NCI-H1436 (cell line): Measurements from ENCODE around the gene DIRAS1.

Experiments
- DNase-seq: peaks from one replicate; lab custom pipeline; 2025; lab: John Stamatoyannopoulos, UW

Gene DIRAS1

DNA sequence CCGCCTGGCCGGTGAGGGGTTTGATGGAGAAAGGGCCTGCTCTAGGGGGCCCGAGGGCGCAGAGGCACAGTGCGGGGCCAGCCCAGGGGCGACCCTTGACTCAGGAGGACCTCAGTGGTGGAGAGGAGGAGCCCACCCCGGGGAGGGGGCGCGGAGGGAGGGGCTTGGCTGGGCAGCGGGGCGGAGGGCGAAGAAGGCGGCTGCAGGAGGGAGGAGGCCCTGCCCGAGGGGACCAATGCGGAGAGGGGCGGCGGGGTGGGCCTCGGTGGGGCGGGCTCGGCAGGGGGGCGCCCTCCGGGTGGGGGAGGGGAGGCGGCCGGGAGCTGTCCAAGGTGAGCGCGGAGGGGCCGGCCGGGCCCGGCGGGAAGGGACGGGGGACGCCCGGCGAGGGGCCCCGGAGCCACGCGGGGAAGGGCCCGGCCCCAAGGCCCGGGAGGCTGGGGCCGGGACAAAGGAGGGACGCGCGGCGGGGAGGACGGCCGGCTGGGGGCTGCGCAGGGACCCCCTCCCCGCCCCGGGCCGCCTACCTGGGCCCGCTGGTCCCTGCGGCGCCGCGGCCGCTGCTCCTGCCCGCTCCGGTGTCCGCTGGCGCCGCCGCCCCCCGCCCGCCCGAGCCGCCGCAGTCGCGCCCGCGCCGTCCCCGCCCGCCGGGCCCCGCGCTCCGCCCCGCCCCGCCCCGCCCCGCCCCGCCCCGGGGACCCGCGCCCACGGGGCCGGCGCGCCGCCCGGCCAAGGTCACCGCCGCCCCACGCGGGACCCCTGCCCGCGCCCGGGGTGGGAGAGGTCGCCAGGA lies at the start of gene DIRAS1:
DIRAS1 (minus strand) TSS at position 596 of the 793 bp plus-strand sequence. CDS start 3,566 bp downstream, outside the sequence.
- DNase-seq: no peak

DNA sequence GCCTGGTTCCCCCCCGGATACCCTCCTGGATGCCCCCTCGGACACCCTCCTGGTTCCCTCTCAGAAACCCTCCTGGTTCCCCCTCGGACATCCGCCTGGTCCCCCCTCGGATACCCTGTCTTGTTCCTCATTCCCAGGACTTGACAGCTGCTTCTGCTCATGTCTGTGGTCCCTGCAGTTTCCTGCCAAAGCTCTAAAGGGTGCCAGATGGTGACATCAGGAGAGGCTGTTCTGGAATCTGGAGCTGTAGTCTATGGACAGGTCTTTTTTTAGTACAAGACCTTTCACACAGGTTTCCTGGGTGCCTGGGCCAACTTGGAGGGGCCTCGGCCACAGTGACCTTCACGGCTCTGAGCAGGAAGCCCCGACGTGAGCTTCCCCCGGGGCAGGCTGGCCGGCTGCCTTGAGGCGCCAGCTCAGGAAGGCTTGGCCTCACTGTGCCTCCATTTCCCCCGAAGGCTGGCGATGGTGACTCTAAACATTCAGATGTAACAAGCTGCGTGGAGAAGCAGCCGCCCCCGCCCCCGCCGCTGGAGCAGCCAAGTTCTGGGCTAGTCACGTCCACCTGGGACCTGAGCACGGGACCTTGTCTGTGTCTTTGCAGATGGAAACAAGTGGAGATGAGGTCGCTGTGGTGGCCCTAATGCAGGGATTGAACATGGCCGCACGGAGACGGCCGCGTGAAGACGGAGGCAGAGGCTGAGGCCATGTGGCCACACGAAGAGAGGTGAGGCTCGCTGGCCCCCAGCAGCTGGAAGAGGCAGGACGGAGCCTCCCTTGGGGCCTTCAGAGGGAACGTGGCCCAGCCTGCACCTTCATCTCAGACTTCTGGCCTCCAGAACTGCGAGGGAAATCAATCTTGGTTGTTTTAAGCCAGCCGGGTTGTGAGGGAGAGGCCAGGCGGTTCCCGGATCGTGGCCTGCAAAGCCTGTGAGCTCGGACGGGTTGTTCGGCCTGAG lies 49.2 kb upstream of the DIRAS1 start:
- no peak for DNase-seq

GRCh38 chr19:2769218-2769617 lies 48.0 kb upstream of the DIRAS1 start:
- DNase-seq: no peak

DNA sequence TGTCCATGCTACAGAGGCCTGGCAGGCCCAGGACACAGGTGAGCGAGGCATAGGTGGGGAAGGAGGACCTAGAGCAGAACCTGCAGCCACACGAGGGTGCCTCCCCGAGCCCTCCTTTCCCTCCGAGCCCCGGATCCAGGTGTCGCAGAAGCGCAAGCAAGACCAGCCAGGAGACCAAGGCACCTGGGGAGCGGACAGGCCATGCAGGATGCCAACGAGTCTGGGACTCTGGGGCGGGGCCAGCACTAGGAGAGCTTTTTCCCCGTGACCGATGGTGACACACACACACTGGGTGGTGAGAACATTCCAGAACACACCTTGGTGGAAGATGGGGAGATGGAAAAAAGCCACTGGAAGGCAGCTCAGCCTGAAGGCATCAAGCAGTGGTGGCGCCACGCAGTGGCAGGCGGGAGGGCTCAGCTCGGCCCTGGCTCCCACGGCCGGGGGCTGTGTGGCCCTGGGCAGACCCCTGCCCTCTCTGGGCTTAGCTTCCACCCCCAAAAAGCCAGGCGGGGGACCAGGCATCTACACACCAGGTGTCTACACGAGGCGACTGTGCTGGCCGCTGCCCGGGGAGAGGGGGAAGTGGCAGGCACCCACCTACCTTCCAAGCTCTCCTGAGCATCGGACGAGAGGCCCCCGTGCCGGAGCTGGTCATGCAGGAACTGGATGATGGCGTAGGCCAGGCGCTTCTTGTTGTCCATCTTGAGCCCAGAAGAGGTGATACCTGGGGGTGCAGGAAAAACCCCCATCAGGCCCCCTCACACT lies 47.4 kb upstream of the DIRAS1 start:
- DNase-seq: no peak

DNA sequence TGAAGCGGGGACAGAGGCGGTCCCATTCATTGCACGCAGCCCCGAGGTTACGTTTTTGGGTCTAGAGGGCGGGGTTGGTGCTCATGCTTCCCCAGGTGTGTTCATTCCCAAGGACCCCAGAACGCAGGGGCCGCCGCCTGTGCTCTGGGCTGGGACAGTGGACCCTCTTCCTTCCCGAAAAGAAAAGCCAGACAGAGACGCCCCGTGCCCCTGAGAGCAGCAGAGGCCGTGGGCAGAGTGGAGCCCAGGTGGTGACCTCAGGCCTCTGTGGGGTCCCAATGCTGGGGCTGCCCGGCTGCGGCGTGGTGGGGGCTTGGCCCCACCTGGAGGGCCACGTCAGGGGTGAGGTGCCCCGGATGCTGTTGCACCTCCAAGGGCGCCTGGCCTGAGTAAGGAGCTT lies 46.5 kb upstream of the DIRAS1 start:
- no peak for DNase-seq

DNA sequence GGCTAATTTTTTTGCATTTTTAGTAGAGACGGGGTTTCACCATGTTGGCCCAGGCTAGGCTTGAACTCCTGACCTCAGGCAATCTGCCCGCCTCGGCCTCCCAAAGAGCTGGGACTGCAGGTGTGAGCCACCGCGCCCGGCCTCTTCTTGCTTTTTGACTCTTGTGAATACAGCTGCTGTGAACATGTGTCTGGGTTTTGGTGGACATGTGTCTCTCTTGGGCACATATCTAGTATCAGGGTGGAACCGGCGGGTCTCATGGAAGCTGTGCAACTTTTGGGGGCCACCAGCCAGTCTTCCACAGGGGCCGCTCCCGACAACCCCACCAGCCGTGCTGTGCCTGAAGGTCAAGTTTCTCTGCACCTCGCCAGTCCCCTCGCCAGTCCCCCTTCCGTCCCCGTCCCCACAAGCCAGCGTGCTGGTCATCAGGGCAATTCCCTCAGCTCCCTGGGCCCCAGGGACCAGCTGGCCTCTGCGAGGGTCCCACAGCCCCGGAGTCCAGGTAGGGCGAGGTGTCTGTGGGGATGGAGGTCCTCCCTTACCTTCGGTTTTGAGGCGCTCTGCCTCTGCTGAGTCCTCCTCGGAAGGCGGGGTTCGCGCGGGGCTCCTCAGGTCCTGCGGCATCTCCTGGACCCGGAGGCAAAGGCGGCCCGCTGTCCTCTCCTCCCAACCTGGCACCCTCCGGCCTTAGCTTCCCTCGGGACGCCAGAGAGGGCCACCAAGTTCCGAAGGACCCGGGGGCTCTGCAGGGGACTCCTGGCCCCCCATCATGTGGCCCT lies 45.6 kb upstream of the DIRAS1 start:
- DNase-seq: no peak

DNA sequence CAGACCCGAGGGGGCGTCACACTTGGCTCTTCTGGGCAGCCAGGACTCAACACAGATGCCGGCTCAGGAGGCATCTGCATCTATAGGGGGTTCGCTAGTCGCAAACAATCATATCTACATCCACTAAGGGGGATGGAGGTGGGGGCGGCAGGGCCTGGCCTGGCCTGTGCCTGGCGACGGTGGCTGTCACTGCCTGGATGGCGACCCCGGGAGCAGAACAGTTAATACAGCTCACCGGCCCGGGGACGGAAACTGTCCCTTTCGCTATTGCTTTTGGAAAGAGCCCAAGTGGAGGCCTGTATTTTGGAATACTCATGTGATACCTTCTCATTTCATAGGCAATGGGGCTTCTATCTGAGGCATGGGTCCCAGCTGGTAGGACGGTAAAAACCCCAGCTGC lies 44.2 kb upstream of the DIRAS1 start:
- no peak for DNase-seq

DNA sequence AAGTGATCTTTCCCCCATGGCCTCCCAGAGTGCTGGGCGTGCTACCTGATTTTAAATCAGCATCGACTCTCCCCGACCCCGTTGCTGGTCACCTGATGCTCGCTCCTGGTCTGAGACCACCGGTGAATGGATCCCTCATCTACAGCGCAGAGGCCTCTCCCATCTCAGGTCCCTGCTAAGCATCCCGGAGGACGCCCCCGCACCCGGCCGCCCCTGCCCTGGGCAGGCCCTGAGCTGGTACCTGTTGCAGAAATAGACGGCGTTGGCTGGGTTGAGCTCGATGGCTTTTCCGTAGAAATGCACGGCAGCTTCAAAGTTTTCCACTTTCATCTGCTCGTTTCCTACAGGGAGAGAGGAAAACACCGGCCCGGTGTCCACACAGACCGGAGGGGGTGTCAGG lies 43.8 kb upstream of the DIRAS1 start:
- DNase-seq: no peak

DNA sequence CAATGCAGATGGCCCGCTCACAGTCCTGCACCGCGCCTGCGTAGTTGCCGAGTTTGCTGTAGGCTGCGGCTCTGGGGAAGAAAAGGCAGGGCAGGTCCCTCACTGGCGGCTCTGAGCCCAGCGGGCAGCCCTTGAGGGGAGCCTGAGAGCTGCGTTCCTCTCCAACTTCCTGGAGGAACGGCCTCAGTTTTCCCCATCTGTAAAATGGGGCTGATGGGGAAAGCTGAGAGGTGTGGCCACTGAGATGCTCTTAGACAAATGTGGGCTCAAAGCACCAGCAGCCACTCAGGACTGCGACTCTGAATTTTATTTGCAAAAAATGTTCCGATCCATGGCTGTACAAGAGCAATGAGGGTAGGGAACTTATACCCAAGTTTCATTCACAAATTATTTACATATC lies 42.5 kb upstream of the DIRAS1 start:
- DNase-seq: no peak

DNA sequence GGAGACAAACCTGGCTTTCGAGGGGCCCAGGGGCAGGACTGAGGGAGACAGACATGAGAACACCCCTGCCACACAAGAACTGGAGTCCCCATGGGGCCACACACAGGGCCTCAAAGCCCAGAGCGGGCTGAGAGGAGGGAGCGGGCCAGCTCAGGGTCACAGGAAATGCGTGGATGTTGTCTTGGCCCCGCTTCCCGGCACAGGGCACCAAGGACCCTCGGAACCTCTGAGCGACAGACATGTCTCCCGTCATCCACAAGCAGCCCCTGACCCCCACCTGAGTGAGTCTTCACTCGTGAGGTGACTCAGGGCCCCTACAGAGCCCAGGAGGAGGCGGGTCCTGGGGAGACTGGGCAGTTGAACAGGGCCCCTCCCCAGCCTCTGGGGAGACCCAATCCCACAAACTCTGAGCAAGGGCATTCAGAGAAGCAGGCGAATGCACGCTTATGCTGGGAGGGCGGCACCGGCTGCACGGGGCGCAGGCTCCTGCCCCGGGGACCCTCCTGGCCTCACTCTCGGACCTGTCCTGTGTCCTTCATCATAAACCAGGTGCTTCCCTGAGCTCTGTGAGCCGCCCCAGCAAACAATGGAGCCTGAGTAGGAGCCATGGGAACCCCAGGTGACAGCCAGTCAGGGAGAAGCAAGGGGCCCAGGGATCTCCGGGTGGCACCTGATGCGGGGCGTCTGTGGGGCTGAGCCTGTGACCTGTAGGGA lies 41.8 kb upstream of the DIRAS1 start:
- no peak for DNase-seq

GRCh38 chr19:2761876-2762782 lies 41.0 kb upstream of the DIRAS1 start:
- DNase-seq: no peak

DNA sequence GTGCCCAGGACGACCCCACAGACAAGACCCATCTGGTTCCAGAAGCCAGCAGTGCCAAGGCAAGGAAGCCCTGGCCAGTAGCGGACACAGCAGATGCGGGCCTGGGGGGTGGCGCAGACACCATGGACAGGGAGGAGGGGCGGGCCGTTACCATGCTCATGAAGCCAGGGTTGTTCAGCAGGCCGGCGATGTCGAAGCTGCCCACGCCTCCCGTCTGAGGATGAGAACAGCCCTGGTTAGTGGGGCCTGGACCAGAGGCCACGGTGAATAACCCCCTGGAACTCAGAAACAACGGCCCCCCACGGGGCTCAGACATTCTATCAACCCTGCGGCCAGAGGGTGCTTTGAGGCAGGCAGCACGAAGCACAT lies 40.1 kb upstream of the DIRAS1 start:
- no peak for DNase-seq

- no peak for DNase-seq
Measured at GRCh38 chr19:2759965-2760364, 38.8 kb upstream of the DIRAS1 start.

DNA sequence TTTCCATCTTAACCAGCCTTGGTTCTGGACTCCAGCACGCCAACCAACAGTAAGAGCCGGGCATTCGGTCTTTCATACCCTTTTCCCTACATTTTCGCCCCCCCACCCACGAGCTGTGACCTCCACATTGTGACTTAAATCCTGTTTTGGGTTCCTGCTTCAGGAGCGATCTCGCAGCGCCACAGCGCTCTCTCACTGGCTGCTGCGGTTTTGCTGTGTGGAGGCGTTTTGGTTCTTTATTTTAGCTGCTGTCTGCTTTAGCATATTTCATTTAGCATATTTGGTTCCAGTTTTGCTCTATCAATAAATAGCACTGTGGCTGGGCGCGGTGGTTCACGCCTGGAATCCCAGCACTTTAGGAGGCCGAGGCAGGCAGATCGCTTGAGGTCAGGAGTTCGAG lies 38.2 kb upstream of the DIRAS1 start:
- no peak for DNase-seq

DNA sequence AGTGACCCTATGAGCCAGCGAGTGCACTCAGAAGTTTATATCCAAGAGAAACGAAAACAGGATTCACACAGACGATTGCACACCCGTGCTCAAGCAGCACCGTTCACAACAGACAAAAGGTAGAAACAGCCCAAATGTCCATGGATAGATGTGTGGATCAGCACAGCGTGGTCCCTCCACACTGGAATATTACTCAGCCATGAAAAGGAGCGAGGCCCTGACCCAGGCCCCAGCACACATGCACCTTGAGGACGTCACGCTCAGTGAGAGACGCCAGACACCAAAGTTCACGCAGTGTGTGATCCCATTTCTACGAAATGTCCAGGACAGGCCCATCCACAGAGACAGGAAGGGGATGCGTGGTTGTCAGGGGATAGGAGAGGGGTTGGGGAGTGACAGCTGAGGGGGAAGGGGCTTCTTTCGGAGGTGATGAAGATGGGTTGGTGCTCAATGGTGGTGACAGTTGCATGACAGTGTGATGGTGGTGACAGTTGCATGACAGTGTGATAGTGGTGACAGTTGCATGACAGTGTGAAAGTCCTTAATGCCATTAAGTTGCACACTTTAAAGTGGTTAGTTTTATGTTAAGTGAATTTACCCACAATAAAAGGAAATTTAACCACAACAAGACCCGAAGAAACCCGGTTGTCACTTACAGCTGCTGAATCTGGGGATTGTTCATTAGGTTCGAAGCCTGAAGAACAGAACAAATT lies 37.6 kb upstream of the DIRAS1 start:
- DNase-seq: no peak

- no peak for DNase-seq
Measured at GRCh38 chr19:2756921-2757881, 36.0 kb upstream of the DIRAS1 start.

DNA sequence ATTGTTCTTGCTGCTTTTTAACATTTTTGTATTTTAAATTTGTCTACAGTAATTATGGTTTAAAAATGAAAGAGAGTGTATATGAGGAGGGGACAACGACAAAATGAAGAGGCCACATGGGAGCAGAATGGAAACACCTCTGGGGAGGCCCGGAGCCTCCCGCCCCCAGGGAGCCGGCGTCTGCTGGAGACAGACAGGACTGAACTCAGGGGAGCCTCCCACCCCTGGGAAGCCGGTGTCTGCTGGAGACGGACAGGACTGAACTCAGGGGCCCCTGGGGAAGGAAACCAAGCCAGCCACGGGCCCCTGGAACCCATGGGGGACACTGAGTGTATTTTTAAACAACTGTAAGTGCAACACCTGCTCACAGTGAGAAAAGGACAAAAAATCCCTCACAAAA lies 35.3 kb upstream of the DIRAS1 start:
- DNase-seq: no peak

GRCh38 chr19:2755811-2756210 lies 34.6 kb upstream of the DIRAS1 start:
- DNase-seq: no peak
